Endothelial cell of umbilical vein (primary cell): Measurements from ENCODE around the gene CLIC2. TPM values are rescaled to one million over a fixed set of nuclear protein-coding genes. Genes with fewer than 3 reads are reported as not detected.

Source experiments
- BruUV-seq: library from RNA; stranded (reverse); fragments of 400-500 nt; replicated peaks from 2 replicates; lab custom pipeline; 2021; lab: Mats Ljungman, UMichigan
- CTCF ChIA-PET: fragments of 300-600, 350-600 bp; sonication (Branson Sonifier 250); formaldehyde crosslinking; loops from one replicate; lab custom pipeline; 2021; ENCODE audit warnings: antibody characterized with exemption, inconsistent platforms; lab: Charles Lee
- POLR2A ChIA-PET: fragments of 300-600, 350-600 bp; sonication (Branson Sonifier 250); formaldehyde crosslinking; loops from one replicate; lab custom pipeline; 2021; ENCODE audit warnings: antibody characterized with exemption, inconsistent platforms; lab: Charles Lee
- DNase-seq: peaks from one replicate; pipeline ENCODE4 v3.0.0-alpha.2; 2011; ENCODE audit warnings: low read depth, low spot score
- FAIRE-seq: peaks from 2 replicates; lab custom pipeline; 2011; peaks lifted over from hg19 to GRCh38; lab: Jason Lieb, UNC
- H2AFZ ChIP-seq: 2 replicates; pipeline ENCODE4 v1.6.0; 2012; ENCODE audit warnings: low read depth, low read length, control low read depth, inconsistent platforms
- H3K27ac ChIP-seq: 2 replicates; pipeline ENCODE4 v1.5.1; 2011; ENCODE audit warnings: low read depth, mild to moderate bottlenecking, control low read depth, low read length, moderate library complexity; ENCODE audit not compliant: insufficient read depth
- H3K27me3 ChIP-seq, 2 experiments: 2 replicates each; pipeline versions ENCODE4 v1.6.0 to v1.6.1; 2011; ENCODE audit warnings: low read length in 2 of 2, mixed read lengths in 1 of 2; ENCODE audit not compliant: control insufficient read depth in 2 of 2, insufficient read depth in 2 of 2
- H3K36me3 ChIP-seq, 2 experiments: 2 replicates in 1 of 2; 3 replicates in 1 of 2; pipeline ENCODE4 v1.5.1; 2011; ENCODE audit warnings: low read length in 2 of 2, mild to moderate bottlenecking in 1 of 2, moderate library complexity in 1 of 2; ENCODE audit not compliant: control insufficient read depth in 2 of 2, insufficient read depth in 2 of 2; ENCODE audit errors: extremely low read depth in 1 of 2
- H3K4me1 ChIP-seq: 3 replicates; pipeline ENCODE4 v1.5.1; 2011; ENCODE audit warnings: mild to moderate bottlenecking, low read length; ENCODE audit not compliant: control insufficient read depth, insufficient read depth; ENCODE audit errors: extremely low read depth
- H3K4me2 ChIP-seq: 2 replicates; pipeline ENCODE4 v1.6.1; 2011; ENCODE audit warnings: low read length, control low read depth, mixed read lengths; ENCODE audit not compliant: insufficient read depth
- H3K4me3 ChIP-seq, 3 experiments: fragments of 200-600 bp in 1 of 3; sonication (generic), shearing (Covaris generic) in 1 of 3; replicated peaks in 1 of 3; 2 replicates each; pipeline ENCODE4 v1.5.1; 2011 to 2016; ENCODE audit warnings: control low read depth in 3 of 3, low read length in 3 of 3, mild to moderate bottlenecking in 2 of 3, inconsistent platforms in 1 of 3, low read depth in 1 of 3, moderate library complexity in 1 of 3; ENCODE audit not compliant: insufficient read depth in 1 of 3
- H3K79me2 ChIP-seq: 2 replicates; pipeline ENCODE4 v1.6.0; 2012; ENCODE audit warnings: low read length, inconsistent platforms; ENCODE audit not compliant: control insufficient read depth, insufficient read depth
- H3K9ac ChIP-seq: replicated peaks from 2 replicates; pipeline ENCODE3; 2011; ENCODE audit warnings: low read length, control low read depth; ENCODE audit not compliant: insufficient read depth; ENCODE audit errors: extremely low read depth
- H3K9me1 ChIP-seq: replicated peaks from 3 replicates; pipeline ENCODE4 v1.6.0; 2011; ENCODE audit warnings: mild to moderate bottlenecking, low read length; ENCODE audit not compliant: control insufficient read depth, insufficient read depth; ENCODE audit errors: extremely low read depth
- H3K9me3 ChIP-seq: replicated peaks from 2 replicates; pipeline ENCODE4 v1.5.1; 2012; ENCODE audit warnings: low read length, inconsistent platforms; ENCODE audit not compliant: control insufficient read depth, insufficient read depth
- H4K20me1 ChIP-seq: replicated peaks from 2 replicates; pipeline ENCODE3; 2011; ENCODE audit warnings: mild to moderate bottlenecking, low read length; ENCODE audit not compliant: control insufficient read depth, insufficient read depth; ENCODE audit errors: extremely low read depth
- EZH2 ChIP-seq: IDR thresholded peaks from 2 replicates; pipeline ENCODE4 v1.6.1; 2012; ENCODE audit warnings: borderline replicate concordance, low read depth, mild to moderate bottlenecking, moderate library complexity, low read length, inconsistent platforms; ENCODE audit not compliant: severe bottlenecking
- FOS ChIP-seq: IDR thresholded peaks from 2 replicates; pipeline ENCODE4 v1.6.1; 2011; ENCODE audit warnings: mild to moderate bottlenecking, low read length, moderate library complexity, borderline replicate concordance; ENCODE audit not compliant: insufficient read depth
- GATA2 ChIP-seq: IDR thresholded peaks from 2 replicates; pipeline ENCODE4 v1.7.0; 2011; ENCODE audit warnings: low read depth, mild to moderate bottlenecking, moderate library complexity, mixed read lengths, low read length; ENCODE audit not compliant: insufficient read length, insufficient read depth
- JUN ChIP-seq: IDR thresholded peaks from 2 replicates; pipeline ENCODE4 v1.6.1; 2011; ENCODE audit warnings: borderline replicate concordance, low read depth; ENCODE audit not compliant: insufficient read length, insufficient read depth
- MYC ChIP-seq: IDR thresholded peaks from one replicate; pipeline ENCODE4 v1.6.1; 2011; ENCODE audit warnings: mild to moderate bottlenecking, low read depth, low read length
- POLR2A ChIP-seq: IDR thresholded peaks from 2 replicates; pipeline ENCODE4 v1.6.1; 2012; ENCODE audit warnings: low read depth, mild to moderate bottlenecking, control low read depth, low read length
- POLR2AphosphoS5 ChIP-seq: IDR thresholded peaks from 2 replicates; pipeline ENCODE4 v1.6.1; 2012; ENCODE audit warnings: low read depth, mild to moderate bottlenecking, control low read depth, low read length, moderate library complexity; ENCODE audit not compliant: insufficient read depth
- dilution Hi-C: fragments of 300-500 bp; cut with MboI; formaldehyde crosslinking; loops from one replicate; pipeline ENCODE4 v1.15.0; 2019; ENCODE audit warnings: low sequenced_read_pairs; ENCODE audit not compliant: extremely low pct_ligation_motif_present
- intact Hi-C: fragments of 100-400 bp; cut with micrococcal nuclease; formaldehyde crosslinking; loops from one replicate; pipeline ENCODE4 v1.10.0; 2022
- polyA plus RNA-seq, 4 experiments: library from polyadenylated mRNA; depleted of rRNA in 3 of 4; stranded (reverse) in 3 of 4; unstranded in 1 of 4; fragments of >200 nt; gene quantifications; 2 replicates each; pipeline versions ENCODE4 v1.2.1 to v1.2.3, GENCODE V29; 2011 to 2012; ENCODE audit warnings: missing spikeins in 1 of 4
- total RNA-seq: library from RNA; stranded (reverse); gene quantifications from 2 replicates; pipeline ENCODE4 v1.2.3, GENCODE V29; 2021
- TF ChIP-seq, protein P1 (sequence below), 2 donors: IDR thresholded peaks; 1 replicate in 1 of 2; 2 replicates in 1 of 2; pipeline ENCODE4 v1.5.1; 2011; ENCODE audit warnings: low read length in 2 of 2, mild to moderate bottlenecking in 2 of 2, moderate library complexity in 2 of 2, control low read depth in 1 of 2, inconsistent platforms in 1 of 2, low read depth in 1 of 2; ENCODE audit not compliant: insufficient read depth in 1 of 2; ENCODE audit errors: extremely low read depth in 1 of 2
- TF ChIP-seq, protein P2 (sequence below): IDR thresholded peaks from 2 replicates; pipeline ENCODE4 v1.6.1; 2011; ENCODE audit not compliant: insufficient read depth, insufficient read length

The CLIC2 gene
- total and polyA plus RNA-seq, 2 donors (not counting 3 experiments of a cell fraction or from before 2014, with no cell fraction given): 0.23 to 0.73 TPM

DNA sequence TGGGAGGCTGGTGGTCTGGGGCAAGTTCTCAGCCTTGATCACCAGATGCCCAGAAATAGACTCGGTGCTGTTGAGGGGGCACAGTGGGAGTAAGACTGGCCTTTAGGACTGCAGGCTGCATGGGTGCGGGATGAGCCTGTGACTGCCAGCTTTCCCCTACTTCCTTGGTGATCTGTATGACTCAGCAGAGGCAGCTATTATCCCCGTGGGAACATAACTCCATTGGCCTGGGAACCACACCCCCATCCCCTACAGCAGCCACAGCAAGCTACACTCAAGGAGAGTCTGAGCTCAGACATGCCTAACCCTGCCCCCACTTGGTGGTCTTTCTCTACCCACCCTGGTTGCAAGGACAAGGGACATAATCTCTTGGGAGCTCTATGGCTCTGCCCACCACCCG, 20.6 kb downstream of the CLIC2 start:
- no peak overlapping the region for H3K4me3 ChIP-seq
- dilution Hi-C loops (no loop called here), intact Hi-C loops (no loop called here)
- H3K36me3 ChIP-seq: no peaks in the 10 kb centered on the region
- no peaks in the 10 kb centered on the region for H4K20me1 ChIP-seq
- H3K27me3 ChIP-seq: no peaks in the 10 kb centered on the region
- H3K4me2 ChIP-seq: no peak overlapping the region
- DNase-seq: no peak
- H2AFZ ChIP-seq: no peak overlapping the region
- TF ChIP-seq JUN (no peak), POLR2A (no peak), MYC (no peak)
- TF ChIP-seq, protein P1, sequence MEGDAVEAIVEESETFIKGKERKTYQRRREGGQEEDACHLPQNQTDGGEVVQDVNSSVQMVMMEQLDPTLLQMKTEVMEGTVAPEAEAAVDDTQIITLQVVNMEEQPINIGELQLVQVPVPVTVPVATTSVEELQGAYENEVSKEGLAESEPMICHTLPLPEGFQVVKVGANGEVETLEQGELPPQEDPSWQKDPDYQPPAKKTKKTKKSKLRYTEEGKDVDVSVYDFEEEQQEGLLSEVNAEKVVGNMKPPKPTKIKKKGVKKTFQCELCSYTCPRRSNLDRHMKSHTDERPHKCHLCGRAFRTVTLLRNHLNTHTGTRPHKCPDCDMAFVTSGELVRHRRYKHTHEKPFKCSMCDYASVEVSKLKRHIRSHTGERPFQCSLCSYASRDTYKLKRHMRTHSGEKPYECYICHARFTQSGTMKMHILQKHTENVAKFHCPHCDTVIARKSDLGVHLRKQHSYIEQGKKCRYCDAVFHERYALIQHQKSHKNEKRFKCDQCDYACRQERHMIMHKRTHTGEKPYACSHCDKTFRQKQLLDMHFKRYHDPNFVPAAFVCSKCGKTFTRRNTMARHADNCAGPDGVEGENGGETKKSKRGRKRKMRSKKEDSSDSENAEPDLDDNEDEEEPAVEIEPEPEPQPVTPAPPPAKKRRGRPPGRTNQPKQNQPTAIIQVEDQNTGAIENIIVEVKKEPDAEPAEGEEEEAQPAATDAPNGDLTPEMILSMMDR (IDR thresholded peaks at IDR 0.05; ENCODE audit: extremely low read depth in 1 of 2, insufficient read depth in 1 of 2, low read depth in 1 of 2, low read length in 2 of 2): no peak
- TF ChIP-seq, protein P2, sequence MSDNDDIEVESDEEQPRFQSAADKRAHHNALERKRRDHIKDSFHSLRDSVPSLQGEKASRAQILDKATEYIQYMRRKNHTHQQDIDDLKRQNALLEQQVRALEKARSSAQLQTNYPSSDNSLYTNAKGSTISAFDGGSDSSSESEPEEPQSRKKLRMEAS: no peak
- no TSS peak for BruUV-seq
- ChIA-PET POLR2A (no interaction called here), CTCF (no interaction called here)
- no peaks in the 10 kb centered on the region for H3K9me3 ChIP-seq
- no peak overlapping the region for H3K27ac ChIP-seq
- no peaks in the 10 kb centered on the region for H3K4me1 ChIP-seq
- no peak for FAIRE-seq
- H3K9ac ChIP-seq: no peak overlapping the region
- no peaks in the 10 kb centered on the region for H3K79me2 ChIP-seq
- H3K9me1 ChIP-seq: no peaks in the 10 kb centered on the region

DNA sequence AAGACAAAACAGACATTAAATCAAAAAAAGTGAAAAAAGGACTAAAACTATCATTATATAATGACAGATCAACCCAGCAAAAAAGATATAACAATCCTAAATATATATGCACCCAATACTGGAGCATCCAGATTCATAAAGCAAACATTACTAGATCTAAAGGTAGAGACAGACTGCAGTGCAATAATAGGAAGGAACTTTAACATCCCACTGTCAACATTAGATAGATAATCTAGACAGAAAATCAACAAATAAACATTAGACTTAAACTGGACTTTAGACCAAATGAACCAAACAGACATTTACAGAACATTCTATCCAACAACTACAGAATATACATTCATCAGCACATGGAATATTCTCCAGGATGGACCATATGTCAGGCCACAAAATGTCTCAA, 40.6 kb downstream of the CLIC2 start:
- no peak overlapping the region for H2AFZ ChIP-seq
- ChIA-PET POLR2A (no interaction called here), CTCF (no interaction called here)
- no peaks in the 10 kb centered on the region for H3K27me3 ChIP-seq
- H3K27ac ChIP-seq: no peak overlapping the region
- no peaks in the 10 kb centered on the region for H3K36me3 ChIP-seq
- no peaks in the 10 kb centered on the region for H3K9me3 ChIP-seq
- DNase-seq (no peak), FAIRE-seq (no peak)
- TF ChIP-seq, protein P1 (IDR thresholded peaks at IDR 0.05; ENCODE audit: extremely low read depth in 1 of 2, insufficient read depth in 1 of 2, low read depth in 1 of 2, low read length in 2 of 2): no peak
- TF ChIP-seq, protein P2: no peak
- TF ChIP-seq POLR2AphosphoS5: no peak
- TF ChIP-seq POLR2A: no peak
- no peak for TF ChIP-seq EZH2
- no peak for TF ChIP-seq FOS
- TF ChIP-seq MYC: no peak
- TF ChIP-seq GATA2: no peak
- TF ChIP-seq JUN: no peak
- H3K9ac ChIP-seq: no peak overlapping the region
- H3K4me3 ChIP-seq: no peak overlapping the region
- no peaks in the 10 kb centered on the region for H3K4me1 ChIP-seq
- no peaks in the 10 kb centered on the region for H3K79me2 ChIP-seq
- no peaks in the 10 kb centered on the region for H4K20me1 ChIP-seq
- dilution Hi-C loops (no loop called here), intact Hi-C loops (no loop called here)
- no TSS peak for BruUV-seq
- H3K4me2 ChIP-seq: no peak overlapping the region
- H3K9me1 ChIP-seq: no peaks in the 10 kb centered on the region
